HG02852 (cell line): ENCODE measurements around the gene ATXN7L1.
"Not testable (repeated sequence)": the region's sequence is repeated elsewhere in the genome, so short reads cannot be mapped to it uniquely, and the experiment has no call there.

ENCODE experiments used
- ATAC-seq: cut with Tn5 transposase; IDR thresholded peaks from one replicate; pipeline ENCODE4 v1.9.1; 2021; ENCODE audit warnings: mild to moderate bottlenecking, moderate library complexity; ENCODE audit not compliant: unreplicated experiment

ATXN7L1 gene

DNA sequence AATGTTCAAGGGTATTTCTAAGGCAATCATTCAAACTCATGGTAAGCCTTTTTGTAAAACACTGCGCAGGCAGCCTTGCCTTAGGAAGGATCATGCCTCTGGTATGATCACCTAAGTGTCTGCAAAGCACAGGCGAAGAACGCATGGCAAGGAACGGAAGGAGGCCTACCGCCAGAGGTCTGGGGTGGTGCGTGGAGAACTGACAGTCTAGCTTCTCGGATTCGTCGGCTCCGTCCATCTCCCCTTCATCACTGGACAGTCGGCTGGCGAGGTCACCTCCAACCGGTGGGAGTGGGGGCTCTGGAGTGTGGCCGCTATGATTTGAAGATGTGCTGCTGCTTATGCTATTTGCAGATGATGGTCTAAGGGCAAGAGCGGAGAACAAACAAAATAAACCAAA, 252.5 kb downstream of the ATXN7L1 start:
- no peak for ATAC-seq

DNA sequence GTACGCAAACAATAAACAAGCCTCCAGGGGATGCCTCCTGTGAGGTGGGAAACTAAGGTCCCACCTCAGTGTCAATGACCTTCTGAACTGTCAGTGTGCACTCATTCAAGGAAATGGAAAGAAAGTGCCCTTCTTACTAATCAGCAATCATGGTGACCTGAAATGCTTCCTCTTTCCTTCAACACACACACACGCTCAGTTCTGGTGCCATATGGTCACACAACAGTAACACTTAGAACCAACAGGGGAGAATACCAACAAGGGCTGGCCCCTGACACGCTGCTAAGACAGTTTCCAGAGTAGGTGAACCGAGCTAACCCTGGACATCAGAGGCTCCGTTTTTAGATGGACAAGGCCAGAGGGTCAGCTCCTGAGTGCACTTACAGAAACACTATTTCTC, 253.0 kb downstream of the ATXN7L1 start:
- no peak for ATAC-seq

DNA sequence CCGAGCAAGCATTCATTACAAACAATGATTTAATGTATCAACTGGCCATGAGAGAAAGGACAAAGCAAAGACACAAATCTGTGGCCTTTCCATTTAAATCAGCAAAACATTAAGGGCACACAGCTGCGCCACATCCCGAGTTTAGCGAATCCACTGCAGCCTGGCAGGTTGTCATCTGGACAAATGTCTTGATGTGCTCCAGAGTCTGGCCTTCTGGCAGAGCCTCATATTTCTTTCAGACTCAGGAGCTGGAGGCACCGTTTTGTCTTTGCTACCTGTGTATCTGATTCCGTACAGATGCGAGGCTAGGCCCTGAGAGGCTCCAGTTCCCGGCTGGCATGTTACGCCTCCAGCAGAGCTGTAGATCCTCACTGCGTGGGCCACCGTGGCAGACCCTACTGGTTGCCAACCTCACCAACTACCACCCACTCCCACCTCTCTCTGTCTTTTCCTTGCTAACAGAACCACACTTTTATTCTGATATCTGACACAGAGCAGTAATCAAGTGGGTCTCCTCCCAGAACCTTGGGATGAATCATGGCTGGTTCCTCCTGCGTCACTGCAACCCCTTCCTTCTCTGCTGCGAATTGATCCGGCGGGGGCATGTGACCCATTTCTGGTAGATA, 254.2 kb downstream of the ATXN7L1 start:
- no peak for ATAC-seq

DNA sequence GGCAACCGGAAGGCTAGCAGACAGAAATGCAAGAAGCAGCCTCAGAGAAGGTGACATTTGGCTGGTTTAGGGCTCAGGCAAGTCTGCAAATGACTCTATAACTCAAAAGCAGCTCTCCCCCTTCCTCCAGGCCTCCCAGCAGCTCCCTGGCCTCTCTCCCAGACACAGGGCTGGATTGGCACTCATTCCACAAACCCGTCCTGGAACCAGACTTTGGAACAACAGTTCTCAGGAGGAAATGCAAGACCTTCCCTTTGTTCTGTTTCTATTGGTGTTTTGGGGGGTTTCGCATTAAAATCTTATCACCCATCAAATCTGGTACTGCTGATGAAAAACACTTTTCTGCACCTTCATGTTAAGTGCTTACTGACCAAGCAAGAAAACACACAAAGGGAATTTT, 254.8 kb downstream of the ATXN7L1 start:
- no peak for ATAC-seq

DNA sequence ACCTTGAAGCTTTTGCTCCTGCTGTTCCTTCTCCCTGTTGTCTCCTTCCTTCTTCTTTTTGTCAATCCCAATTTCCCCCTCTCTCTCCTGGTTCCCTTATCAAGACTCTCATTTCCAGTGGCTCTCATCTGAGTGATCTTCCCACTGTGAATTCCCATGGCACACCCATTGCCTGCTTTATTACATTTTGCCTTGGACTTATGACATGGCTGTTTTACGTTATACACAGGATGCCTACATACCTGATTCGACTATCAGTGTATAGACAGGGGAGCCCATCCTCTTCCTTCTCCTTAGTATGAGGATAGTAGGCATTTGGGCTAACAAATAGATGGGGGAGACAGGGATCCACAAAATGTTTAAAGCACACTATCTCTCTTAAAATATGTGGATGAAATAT, 255.2 kb downstream of the ATXN7L1 start:
- no peak for ATAC-seq

DNA sequence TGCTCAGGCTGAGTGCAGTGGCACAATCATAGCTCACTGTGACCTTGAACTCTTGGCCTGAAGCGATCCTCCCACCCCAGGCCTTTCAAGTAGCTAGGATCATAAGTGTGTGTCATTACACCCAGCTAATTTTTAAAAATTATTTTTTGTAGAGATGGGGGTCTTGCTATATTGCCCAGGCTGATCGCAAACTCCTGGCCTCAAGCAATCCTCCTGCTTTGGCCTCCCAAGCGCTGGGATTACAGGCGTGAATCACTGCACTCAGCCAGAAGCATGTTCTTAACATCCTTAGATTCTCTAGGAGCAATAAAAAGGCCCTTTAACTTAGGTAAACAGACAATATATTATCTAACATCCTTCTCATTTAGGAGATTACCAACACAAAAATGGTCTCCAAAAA, 256.8 kb downstream of the ATXN7L1 start:
- ATAC-seq, result no peak

DNA sequence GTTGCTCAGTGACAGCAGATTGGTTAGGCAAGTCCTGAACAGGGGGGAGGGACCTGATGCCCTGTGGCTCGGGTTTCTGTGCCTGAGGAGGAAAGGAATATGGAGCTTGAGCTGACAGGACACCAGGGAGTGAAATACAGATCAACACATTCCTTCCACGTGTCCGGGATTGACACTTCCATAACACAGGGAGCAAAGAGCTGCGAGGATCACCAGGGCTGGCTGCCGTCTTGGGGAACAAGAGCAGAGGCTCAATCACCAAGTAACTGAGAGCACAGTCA, 258.4 kb downstream of the ATXN7L1 start:
- ATAC-seq, result no peak

DNA sequence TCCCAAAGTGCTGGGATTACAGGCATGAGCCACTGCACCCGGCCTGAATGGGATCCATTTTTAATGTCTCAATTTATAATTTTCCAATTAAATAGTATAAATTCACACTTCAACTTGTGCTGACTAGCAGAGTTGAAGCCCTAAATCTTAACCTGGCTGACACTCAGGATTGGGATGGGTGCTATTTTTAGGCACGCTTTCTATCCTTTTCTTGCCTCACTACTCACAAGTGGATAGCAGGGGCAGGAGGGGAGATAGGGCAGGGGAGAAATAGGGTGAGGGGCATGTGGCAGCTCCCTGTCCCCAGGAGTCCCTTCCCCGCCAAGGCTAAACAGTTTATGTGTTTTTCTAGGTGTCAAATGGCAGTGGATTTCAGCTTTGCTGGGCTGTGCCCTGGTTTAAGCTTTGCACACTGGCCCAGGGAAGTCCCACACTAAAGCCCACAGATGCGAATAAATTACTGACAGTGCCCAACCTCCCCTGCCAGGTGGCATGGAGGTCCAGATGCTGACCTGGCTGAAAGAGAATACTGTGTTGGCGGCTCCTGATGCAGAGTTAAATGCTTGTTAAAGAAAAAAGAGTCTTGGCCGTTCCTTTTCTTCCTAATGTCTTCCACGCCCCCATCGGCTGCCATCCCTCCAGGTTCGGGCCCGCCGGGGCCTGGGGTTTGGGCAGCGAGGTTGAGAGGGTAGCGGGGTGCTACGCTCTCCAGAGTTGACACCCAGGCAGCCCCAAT, 259.0 kb downstream of the ATXN7L1 start:
- ATAC-seq, result no peak

DNA sequence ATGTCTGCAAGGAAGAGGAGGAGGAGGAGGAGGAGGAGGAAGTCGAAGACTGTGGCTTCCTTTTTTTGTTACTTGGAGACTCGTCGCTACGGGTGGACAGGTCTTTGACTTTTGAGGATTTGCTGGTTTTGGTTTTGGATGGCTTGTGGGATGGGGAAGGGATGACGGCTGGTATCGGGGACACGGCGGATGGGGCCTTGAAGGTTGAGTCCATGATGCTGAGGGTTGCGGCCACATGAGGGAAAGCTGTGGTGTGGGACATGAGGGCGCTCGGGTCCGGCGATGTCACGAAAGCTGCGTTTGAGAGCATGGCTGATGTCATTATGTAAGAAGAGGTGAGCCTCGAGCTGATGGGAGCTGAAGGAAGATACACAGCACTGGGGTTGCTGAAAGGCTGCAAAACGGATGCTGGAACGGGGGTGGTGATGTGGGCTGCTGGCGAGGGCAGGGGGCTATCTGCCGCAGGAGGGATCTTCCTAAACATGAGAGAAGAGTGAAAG, 262.0 kb downstream of the ATXN7L1 start:
- ATAC-seq, result no peak

DNA sequence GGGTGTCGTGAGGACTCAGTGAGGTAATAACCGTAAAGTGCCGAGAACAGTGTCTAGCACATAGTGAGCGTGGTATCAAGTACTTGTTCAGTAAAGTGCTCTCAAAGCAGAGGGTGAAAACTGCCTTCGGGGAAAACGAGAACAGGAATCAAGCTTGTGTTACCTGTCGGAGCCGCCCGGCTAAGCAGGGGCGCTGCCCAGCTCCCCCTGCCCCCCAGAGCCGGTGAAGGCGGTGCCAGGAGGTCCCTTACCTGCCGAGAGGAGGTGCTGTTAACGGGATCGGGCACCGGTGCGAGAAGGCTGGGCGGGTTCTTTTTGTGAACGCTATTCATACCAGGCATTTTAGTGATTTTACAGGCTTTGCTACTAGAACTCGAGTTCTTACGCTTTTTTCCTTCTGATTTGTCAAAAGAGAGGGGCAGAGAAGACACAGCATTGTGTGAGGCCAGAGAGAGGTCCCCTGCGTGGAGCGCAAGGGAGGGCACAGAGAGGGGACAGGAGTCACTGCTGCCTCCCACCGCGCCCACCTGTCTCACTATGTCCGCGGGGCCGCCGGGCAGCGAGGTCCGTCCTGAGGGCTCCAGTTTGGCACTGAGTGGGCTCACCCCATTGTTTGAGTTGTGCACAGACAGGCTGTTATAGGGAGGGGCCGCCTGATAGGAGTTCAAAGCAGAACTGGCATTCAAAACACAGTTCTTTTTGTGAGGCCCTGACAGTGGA, 262.6 kb downstream of the ATXN7L1 start:
- ATAC-seq, result no peak

DNA sequence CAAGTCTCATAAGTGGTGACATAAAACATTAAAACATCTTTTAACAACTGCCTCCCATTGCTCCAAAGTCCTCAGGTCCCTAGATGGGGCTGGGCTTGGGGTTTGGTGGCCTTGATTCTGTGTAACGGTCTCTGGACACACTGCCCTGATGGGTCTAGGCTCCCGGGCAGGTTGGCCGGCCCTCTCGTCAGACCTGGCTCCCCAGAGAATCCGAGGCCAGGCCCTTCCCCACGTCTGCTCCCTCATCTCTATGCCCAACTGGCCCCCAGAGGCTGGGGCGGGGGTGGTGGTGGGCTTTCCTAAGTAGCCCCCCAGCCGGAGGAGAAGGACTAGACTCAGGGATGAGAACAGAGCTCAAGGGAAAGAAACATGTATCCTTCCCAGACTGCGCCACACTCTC, 263.6 kb downstream of the ATXN7L1 start:
- ATAC-seq, result no peak

DNA sequence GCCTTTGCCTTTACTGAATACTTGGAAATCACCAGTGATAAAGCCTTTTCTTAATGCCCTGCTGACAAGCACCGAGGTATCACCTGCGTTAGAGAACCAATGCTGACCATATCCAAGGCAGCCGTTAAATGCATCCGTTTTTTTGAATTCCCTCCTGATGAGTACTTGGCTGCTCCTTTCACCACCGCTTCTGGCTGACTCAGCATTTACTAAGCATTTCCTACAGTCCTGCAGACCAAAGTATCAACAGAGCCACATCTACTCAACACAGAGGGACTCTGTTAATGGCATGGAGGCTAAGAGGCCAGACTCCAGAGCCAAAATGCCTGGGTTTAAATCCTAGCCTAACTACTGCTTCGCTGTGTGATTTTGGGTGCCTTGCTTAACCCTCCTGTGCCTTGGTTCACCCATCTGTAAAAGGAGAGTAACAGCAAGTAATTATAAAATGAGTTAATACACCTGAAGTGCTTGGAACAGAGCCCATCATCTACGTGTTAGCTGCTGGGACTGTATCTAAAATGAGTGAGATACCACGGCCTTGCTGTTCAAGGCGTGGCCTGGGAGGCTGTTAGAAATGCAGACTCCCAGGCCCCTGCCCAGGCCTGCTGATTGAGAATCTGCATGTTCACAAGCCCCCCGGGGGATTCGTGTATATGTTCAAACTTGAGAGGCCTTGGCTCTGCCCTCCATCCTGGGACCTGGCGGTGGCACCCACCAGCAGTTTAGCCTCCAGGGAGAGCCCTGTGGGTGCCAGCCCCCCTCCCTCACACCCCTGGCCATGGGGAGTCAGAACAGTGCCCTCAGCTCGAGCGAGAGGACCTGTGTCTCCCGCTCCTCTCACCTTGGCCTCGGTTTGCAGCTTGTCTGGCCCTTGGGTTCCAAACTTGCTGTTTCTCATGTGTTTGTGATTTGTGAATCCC, 264.3 kb downstream of the ATXN7L1 start:
- no peak for ATAC-seq

DNA sequence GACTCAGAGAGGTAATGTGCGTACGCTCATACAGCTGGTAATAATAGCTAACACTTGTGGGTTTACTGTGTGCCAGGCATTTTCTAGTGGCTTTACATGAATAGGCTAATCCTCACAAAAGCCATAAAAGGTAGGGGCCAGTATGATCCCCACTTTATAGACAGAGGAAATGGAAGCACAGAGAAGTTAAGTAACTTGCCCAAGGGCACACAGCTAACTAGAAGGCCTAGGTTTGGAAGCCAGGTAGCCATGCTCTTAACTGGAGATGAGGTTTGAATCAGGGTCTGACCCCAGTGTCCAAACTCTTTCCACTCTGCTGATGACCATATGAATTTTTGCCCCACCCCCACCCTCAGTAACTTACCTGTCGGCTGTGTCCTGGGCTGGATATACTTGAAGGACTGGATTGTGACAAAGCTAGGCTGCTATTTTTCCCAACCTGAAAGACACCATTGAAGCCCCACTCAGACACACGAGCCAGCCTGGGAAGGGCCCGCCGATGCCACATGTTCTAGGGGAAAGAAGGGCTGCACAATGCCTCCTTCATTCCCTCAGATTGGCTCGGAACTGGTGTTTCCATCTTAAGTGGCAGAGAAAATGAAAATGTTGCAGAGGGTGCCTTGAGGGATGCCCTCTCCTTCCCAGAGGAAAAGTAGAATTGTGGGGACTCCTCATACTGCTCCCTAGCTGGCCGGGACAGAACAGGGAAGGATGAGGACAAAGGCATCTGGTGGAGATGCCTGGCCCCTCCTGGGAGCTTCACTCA, 266.1 kb downstream of the ATXN7L1 start:
- no peak for ATAC-seq

DNA sequence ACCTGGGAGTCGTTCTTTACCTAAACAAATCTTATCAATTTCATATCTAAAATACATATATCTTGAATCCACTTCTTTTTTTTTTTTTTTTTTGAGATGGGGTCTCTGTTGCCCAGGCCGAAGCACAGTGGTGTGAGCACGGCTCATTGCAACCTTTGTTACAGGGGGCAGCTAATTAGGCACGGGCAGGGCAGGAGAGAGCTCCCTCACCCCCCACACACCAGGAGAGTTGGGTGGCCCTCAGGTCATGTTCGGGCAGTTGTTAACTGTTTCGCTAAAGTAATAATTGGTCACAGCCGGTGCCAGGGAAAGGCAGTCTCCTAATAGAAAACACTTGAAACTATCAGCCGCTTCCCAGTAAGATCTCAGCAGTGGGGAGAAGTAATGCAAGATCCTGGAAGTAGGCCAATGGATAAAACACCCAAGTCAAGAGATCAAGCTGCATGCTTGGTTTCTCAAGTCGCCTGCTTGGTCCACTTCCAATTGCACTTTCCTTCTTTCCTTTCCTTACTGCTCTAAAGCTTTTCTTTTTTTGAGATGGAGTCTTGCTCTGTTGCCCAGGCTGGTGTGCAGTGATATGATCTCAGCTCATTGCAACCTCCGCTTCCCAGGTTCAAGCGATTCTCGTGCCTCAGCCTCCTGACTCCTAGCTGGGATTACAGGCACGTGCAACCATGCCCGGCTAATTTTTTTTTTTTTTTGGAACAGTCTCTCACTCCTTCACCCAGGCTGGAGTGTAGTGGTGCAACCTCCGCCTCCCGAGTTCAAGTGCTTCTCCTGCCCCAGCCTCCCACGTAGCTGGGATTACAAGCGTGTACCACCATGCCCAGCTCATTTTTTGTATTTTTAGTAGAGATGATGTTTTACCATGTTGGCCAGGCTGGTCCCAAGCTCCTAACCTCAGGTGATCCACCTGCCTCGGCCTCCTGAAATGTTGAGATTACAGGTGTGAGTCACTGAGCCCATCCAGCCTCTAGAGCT, 273.8 kb downstream of the ATXN7L1 start:
- ATAC-seq, result no peak

DNA sequence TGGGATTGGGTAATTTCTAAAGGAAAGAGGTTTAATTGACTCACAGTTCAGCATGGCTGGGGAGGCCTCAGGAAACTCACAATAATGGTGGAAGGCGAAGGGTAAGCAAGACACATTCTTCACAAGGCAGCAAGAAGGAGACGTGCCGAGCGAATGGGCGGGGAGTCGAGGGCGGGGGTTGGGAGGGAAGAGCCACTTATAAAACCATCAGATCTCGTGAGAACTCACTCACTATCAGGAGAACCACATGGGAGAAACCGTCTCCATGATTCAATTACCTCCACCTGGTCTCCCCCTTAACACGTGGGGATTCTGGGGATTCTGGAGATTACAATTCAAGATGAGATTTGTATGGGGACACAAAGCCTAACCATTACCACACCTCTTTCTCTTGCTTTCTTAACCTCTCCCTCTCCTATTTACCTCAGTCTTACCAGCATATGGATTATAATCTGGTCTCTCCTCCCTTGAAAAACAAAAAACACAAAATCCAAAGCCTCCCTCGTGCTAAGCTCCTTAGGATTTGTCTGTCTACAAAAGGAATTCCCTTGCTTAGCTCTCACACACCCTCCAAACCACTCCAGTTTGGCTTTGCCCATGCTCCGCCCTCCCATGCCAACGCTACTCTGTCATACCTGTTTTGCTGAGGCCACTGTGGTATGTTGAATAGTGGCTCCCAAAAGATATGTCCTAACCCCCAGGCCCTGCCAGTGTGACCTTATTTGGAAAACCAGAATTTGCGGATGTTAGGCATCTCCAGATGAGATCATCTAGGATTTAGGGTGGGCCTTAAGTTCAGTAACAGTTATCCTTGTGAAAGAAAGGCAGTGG, 275.5 kb downstream of the ATXN7L1 start:
- ATAC-seq, result no peak

DNA sequence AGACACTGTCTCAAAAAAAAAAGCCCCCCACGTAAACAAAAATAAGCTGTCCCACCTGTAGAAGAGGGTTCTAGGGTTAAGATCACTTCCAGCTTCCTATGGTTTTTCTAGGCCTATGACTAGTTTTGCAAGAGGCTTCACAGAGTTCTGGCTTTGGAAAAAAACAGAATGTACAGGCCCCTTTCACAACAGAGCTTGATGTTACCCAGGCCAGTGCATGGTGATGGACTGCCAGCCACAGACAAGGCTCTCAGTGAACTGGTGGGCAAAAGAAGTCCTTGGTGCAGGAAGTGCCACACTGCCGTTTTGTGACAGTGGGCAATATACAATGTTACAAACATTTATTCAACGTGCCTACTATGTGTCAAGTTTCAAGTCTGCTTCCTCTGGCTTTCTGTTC, 276.8 kb downstream of the ATXN7L1 start:
- no peak for ATAC-seq

DNA sequence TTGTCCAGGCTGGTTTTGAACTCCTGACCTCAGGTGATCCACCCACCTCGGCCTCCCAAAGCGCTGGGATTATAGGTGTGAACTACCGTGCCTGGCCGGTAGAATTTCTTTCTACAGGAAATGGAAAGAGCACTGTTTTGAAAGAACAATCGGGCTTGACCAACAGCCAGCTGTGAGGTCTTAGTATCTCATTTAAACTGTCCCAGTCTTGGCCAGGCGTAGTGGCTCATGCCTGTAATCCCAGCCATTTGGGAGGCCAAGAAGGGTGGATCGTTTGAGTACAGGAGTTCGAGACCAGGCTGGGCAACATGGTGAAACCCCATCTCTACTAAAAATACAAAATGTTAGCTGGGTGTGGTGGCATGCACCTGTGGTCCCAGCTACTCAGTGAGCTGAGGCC, 277.3 kb downstream of the ATXN7L1 start:
- ATAC-seq, result not testable (repeated sequence)

DNA sequence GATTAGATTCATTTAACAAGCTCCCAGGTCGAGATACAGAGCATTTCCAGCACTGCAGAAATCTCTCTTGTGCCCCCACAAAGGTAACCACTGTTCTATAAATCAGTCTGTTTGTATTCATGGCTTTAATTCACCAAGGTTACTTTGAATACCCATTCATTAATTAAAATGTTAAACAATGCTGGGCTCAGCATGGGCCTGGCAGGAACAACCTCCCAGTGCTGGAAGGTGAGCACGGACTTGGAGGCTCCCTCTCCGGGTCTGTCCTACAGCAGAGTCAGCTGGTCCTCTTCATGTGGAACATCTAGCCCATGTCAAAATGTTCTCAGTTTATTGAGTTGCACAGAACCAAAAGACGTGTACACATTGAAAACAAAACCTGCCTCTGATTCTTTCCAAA, 279.5 kb downstream of the ATXN7L1 start:
- ATAC-seq, result no peak
